Adrenal gland (tissue), 12 donors: ENCODE results near the gene CRB3. TPM values are rescaled to one million over a fixed set of nuclear protein-coding genes. Genes with fewer than 3 reads are reported as not detected.

Source experiments
- DNase-seq, 7 donors: peaks; one replicate each; pipeline ENCODE4 v3.0.0-alpha.2; 2019 to 2020
- H3K27ac ChIP-seq, 5 donors: fragments of 200-600 bp; sonication (generic) in 4 of 5; 1 replicate in 3 of 5; 2 replicates in 2 of 5; pipeline versions ENCODE4 v1.5.1 to v1.8.0; 2016 to 2020; ENCODE audit warnings: mild to moderate bottlenecking in 1 of 5
- H3K27me3 ChIP-seq: fragments of 200-600 bp; 2 replicates; pipeline ENCODE4 v1.8.0; 2021
- H3K36me3 ChIP-seq, 2 donors: fragments of 200-600 bp; replicated peaks in 1 of 2; 1 replicate in 1 of 2; 2 replicates in 1 of 2; pipeline versions ENCODE4 v1.5.1 to v1.8.0; 2018 to 2022
- H3K4me1 ChIP-seq, 2 donors: fragments of 200-600 bp; replicated peaks in 1 of 2; 1 replicate in 1 of 2; 2 replicates in 1 of 2; pipeline versions ENCODE4 v1.5.1 to v1.8.0; 2018 to 2021
- H3K4me3 ChIP-seq, 4 donors: fragments of 200-600 bp; sonication (generic) in 3 of 4; one replicate each; pipeline ENCODE4 v1.5.1; 2016 to 2018
- H3K9me3 ChIP-seq, 3 donors: fragments of 200-600 bp; sonication (generic) in 1 of 3; replicated peaks in 1 of 3; 1 replicate in 2 of 3; 2 replicates in 1 of 3; pipeline versions ENCODE4 v1.5.1 to v1.8.0; 2016 to 2021
- CTCF ChIP-seq, 6 experiments: fragments of 450-650 bp in 4 of 6; fragments of 200-600 bp in 2 of 6; sonication (generic) in 1 of 6; IDR thresholded peaks; 1 replicate in 5 of 6; 2 replicates in 1 of 6; pipeline versions ENCODE4 v1.5.1 to v1.8.0; 2016 to 2021; ENCODE audit warnings: antibody characterized with exemption in 6 of 6, mild to moderate bottlenecking in 2 of 6, moderate library complexity in 1 of 6
- POLR2A ChIP-seq, 2 donors: fragments of 450-650 bp; IDR thresholded peaks; one replicate each; pipeline ENCODE4 v1.6.1; 2017; ENCODE audit warnings: antibody characterized with exemption in 2 of 2, mild to moderate bottlenecking in 2 of 2, moderate library complexity in 1 of 2
- WGBS, 4 donors: extraction: QIAGEN DNeasy Blood & Tissue Kit in 2 of 4; methylation state at CpG; one replicate each; pipeline versions ENCODE4 v1.1.5 to v1.1.7; 2013 to 2017; 5-methylcytosine and 5-hydroxymethylcytosine counted together
- intact Hi-C, 2 donors: fragments of 100-400 bp; cut with DNase I; formaldehyde crosslinking; loops; one replicate each; pipeline versions ENCODE4 v1.14.1 to v1.15.0; 2022 to 2023
- polyA plus RNA-seq, 3 donors: library from polyadenylated mRNA; stranded (reverse); fragments of 200-250 nt in 2 of 3; fragments of 350-450 nt in 1 of 3; fragmentation: Illumina TruSeq in 1 of 3; extraction: RNeasy Lipid Tissue Mini Kit (QIAGEN cat#74804) in 1 of 3; gene quantifications; one replicate each; pipeline ENCODE4 v1.2.3, GENCODE V29; 2013 to 2014
- total RNA-seq, 9 donors: library from RNA; depleted of rRNA in 4 of 9; stranded (reverse); fragments of >200 nt in 4 of 9; fragments of 120-200 nt in 1 of 9; fragmentation: NEBNext Ultra II Directional in 1 of 9; extraction: Animal tissue kit (Norgen Biotek cat#: 25700) in 1 of 9; gene quantifications; one replicate each; pipeline versions ENCODE4 v1.1.0 to v1.2.4, GENCODE V29; 2013 to 2023
- donor health status: healthy with polysubstance abuse.
- donor health status: Bipolar disorder and iron deficiency.
- donor health status: DM: yes; HTN: yes; CAD: no.
- donor health status: DM: no; HTN: no; CAD: no.
- donor health status: DM: no; HTN: no; CAD: no.
- donor health status: DM: yes; HTN: yes; CAD: no.

CRB3 gene
- total and polyA plus RNA-seq, 12 donors: 0.28 to 1.4 (median 0.72) TPM; not detected in 5

- 71 to 75% (median 74%) methylated on average over 8 of the region's 8 CpGs for WGBS, 4 donors
- no peak overlapping the region for H3K4me3 ChIP-seq
- intact Hi-C loops: no loop called here
- no peak for TF ChIP-seq POLR2A (IDR thresholded peaks at IDR 0.05)
- TF ChIP-seq CTCF (IDR thresholded peaks at IDR 0.05): no peak
- no peaks in the 10 kb centered on the region for H3K36me3 ChIP-seq
- no peak for DNase-seq
- peaks cover 0 to 14% of the 10 kb centered on the region in 2 donors for H3K4me1 ChIP-seq
- no peaks in the 10 kb centered on the region for H3K27me3 ChIP-seq
- H3K9me3 ChIP-seq: no peaks in the 10 kb centered on the region
- no peak overlapping the region for H3K27ac ChIP-seq
Observed at GRCh38 chr19:6494438-6495036, 30.5 kb downstream of the CRB3 start.

DNA sequence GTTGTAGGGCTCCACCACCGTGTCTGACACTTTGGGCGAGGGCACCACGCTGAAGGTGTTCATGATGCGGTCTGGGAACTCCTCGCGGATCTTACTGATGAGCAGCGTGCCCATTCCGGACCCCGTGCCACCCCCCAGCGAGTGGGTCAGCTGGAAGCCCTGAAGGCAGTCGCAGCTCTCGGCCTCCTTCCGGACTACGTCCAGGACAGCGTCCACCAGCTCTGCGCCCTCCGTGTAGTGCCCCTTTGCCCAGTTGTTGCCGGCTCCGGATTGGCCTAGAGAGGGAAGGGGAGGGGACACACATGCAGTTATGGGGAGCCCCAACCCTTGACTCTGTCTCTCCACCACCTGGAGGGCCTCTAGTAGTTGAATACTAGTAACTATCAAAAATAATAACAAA lies 31.9 kb downstream of the CRB3 start:
- intact Hi-C loops: no loop called here

GRCh38 chr19:6498294-6499036 lies 34.4 kb downstream of the CRB3 start:
- Histone ChIP-seq H3K27ac (peak overlapping the region; percentile 2 to 87 (median 36)), H3K27me3 (no peaks in the 10 kb centered on the region), H3K9me3 (no peaks in the 10 kb centered on the region), H3K4me3 (peak overlapping the region in 1 of 4 donors; percentile 59), H3K4me1 (peaks cover 12 to 37% of the 10 kb centered on the region in 2 donors), H3K36me3 (no peaks in the 10 kb centered on the region)
- TF ChIP-seq CTCF (IDR thresholded peaks at IDR 0.05) (no peak), POLR2A (IDR thresholded peaks at IDR 0.05) (no peak)
- intact Hi-C loops: no loop called here
- WGBS, 4 donors: 38 to 64% (median 44%) methylated on average over 7 of the region's 7 CpGs
- DNase-seq: peak in 6 of 7 donors; percentile 66 to 86 (median 74)

More for the DNA sequence above, 31.9 kb downstream of the CRB3 start:
- WGBS, 4 donors: 89 to 94% (median 93%) methylated on average over 18 to 19 of the region's 19 CpGs
- H3K9me3 ChIP-seq: no peaks in the 10 kb centered on the region
- H3K27me3 ChIP-seq: no peaks in the 10 kb centered on the region
- DNase-seq: no peak
- H3K4me1 ChIP-seq: peaks cover 4 to 26% of the 10 kb centered on the region in 2 donors
- no peak for TF ChIP-seq POLR2A (IDR thresholded peaks at IDR 0.05)
- TF ChIP-seq CTCF (IDR thresholded peaks at IDR 0.05): no peak
- no peak overlapping the region for H3K4me3 ChIP-seq
- H3K36me3 ChIP-seq: no peaks in the 10 kb centered on the region
- no peak overlapping the region for H3K27ac ChIP-seq

GRCh38 chr19:6499052-6499790 lies 35.1 kb downstream of the CRB3 start:
- 38 to 49% (median 43%) methylated on average over 17 of the region's 17 CpGs for WGBS, 4 donors
- peak in 4 of 7 donors; percentile 50 to 64 (median 55) for DNase-seq
- peaks cover 17 to 41% of the 10 kb centered on the region in 2 donors for H3K4me1 ChIP-seq
- H3K9me3 ChIP-seq: no peaks in the 10 kb centered on the region
- TF ChIP-seq POLR2A (IDR thresholded peaks at IDR 0.05) (peak; percentile 11 to 38), CTCF (IDR thresholded peaks at IDR 0.05) (no peak)
- intact Hi-C loops: no loop called here
- peak overlapping the region; percentile 2 to 87 (median 36) for H3K27ac ChIP-seq
- no peaks in the 10 kb centered on the region for H3K36me3 ChIP-seq
- H3K27me3 ChIP-seq: no peaks in the 10 kb centered on the region
- peak overlapping the region in 1 of 4 donors; percentile 59 for H3K4me3 ChIP-seq
